A673 (cell line): Measurements from ENCODE around the gene GEMIN4. TPM values are rescaled to one million over a fixed set of nuclear protein-coding genes. Genes with fewer than 3 reads are reported as not detected.

Experiments used
- BruUV-seq: library from RNA; stranded (reverse); fragments of 400-500 nt; replicated peaks from 2 replicates; lab custom pipeline; 2021; lab: Mats Ljungman, UMichigan
- CTCF ChIA-PET: fragments of 300-600 bp; sonication (Branson Sonifier 250); formaldehyde crosslinking; loops from one replicate; lab custom pipeline; 2022; ENCODE audit warnings: antibody characterized with exemption; lab: Charles Lee
- POLR2A ChIA-PET: fragments of 300-600 bp; sonication (Branson Sonifier 250); formaldehyde crosslinking; loops from one replicate; lab custom pipeline; 2022; ENCODE audit warnings: antibody characterized with exemption; ENCODE audit not compliant: low non-redundant PET; lab: Charles Lee
- DNase-seq: peaks from one replicate; pipeline ENCODE4 v3.0.0-alpha.2; 2015; ENCODE audit warnings: low spot score
- H3K27ac ChIP-seq: fragments of 200-600 bp; sonication (generic); 2 replicates; pipeline ENCODE4 v1.5.1; 2016; ENCODE audit warnings: mixed run types, low read depth, mild to moderate bottlenecking, mixed read lengths, antibody characterized with exemption, low read length; ENCODE audit not compliant: poor library complexity, severe bottlenecking
- H3K27me3 ChIP-seq: fragments of 200-600 bp; sonication (generic); replicated peaks from 2 replicates; pipeline ENCODE4 v1.6.1; 2017; ENCODE audit warnings: mixed run types, low read depth, mild to moderate bottlenecking, mixed read lengths, antibody characterized with exemption, low read length; ENCODE audit not compliant: insufficient read depth, poor library complexity
- H3K36me3 ChIP-seq: fragments of 200-600 bp; sonication (generic); 2 replicates; pipeline ENCODE4 v1.6.1; 2016; ENCODE audit warnings: mixed run types, mild to moderate bottlenecking, mixed read lengths, antibody characterized with exemption, low read length; ENCODE audit not compliant: insufficient read depth, poor library complexity, severe bottlenecking
- H3K4me1 ChIP-seq: fragments of 200-600 bp; sonication (generic); 2 replicates; pipeline ENCODE4 v1.6.1; 2017; ENCODE audit warnings: mixed run types, mild to moderate bottlenecking, mixed read lengths, antibody characterized with exemption, low read length; ENCODE audit not compliant: insufficient read depth, poor library complexity, severe bottlenecking
- H3K4me3 ChIP-seq: fragments of 200-600 bp; sonication (generic); 2 replicates; pipeline ENCODE4 v1.5.1; 2016; ENCODE audit warnings: low read depth, mixed run types, mild to moderate bottlenecking, mixed read lengths, low read length; ENCODE audit not compliant: poor library complexity, severe bottlenecking
- H3K9me3 ChIP-seq: fragments of 200-600 bp; sonication (generic); 2 replicates; pipeline ENCODE4 v1.6.1; 2016; ENCODE audit warnings: mixed run types, low read depth, mild to moderate bottlenecking, mixed read lengths, antibody characterized with exemption, low read length; ENCODE audit not compliant: poor library complexity, severe bottlenecking
- CTCF ChIP-seq: fragments of 300-800, 200-600 bp; sonication (generic); conservative IDR thresholded peaks from 2 replicates; pipeline ENCODE4 v1.5.1; 2017; ENCODE audit warnings: low read depth, mild to moderate bottlenecking, antibody characterized with exemption, low read length, moderate library complexity, mixed read lengths
- EZH2 ChIP-seq: fragments of 200-600 bp; sonication (generic); IDR thresholded peaks from 2 replicates; pipeline ENCODE4 v1.6.1; 2017; ENCODE audit warnings: borderline replicate concordance, low read depth, mild to moderate bottlenecking, mixed read lengths, antibody characterized with exemption, low read length; ENCODE audit not compliant: poor library complexity, severe bottlenecking
- intact Hi-C: fragments of 100-400 bp; cut with micrococcal nuclease; formaldehyde crosslinking; loops from one replicate; pipeline ENCODE4 v1.10.0; 2022; ENCODE audit not compliant: unreplicated experiment
- total RNA-seq: library from RNA; stranded (reverse); gene quantifications from 2 replicates; pipeline ENCODE4 v1.2.3, GENCODE V29; 2021

GEMIN4 gene
- total RNA-seq, 1 experiment from 2014 or later = 58.7 TPM

- CTCF ChIA-PET = interaction anchor here (1.1 kb wide), 1 partner anchor 182 kb away, joined by 3 read pairs; no protein-coding TSS in a partner anchor
- Histone ChIP-seq H3K27me3 (peaks cover 12% of the 10 kb centered on the region), H3K4me1 (peaks cover 4% of the 10 kb centered on the region), H3K9me3 (no peaks in the 10 kb centered on the region), H3K36me3 (no peaks in the 10 kb centered on the region), H3K27ac (no peak overlapping the region), H3K4me3 (no peak overlapping the region)
- TF ChIP-seq CTCF (no peak), EZH2 (no peak)
- POLR2A ChIA-PET = no interaction called here
- no TSS peak for BruUV-seq
- intact Hi-C loops = loop anchor here (5.0 kb wide), 1 partner anchor 198 kb away; the partner anchor contains the start of gene TIMM22
- no peak for DNase-seq
Measured at GRCh38 chr17:799261-799660, 47.2 kb upstream of the GEMIN4 start.

GRCh38 chr17:798246-798645 is 46.2 kb upstream of the GEMIN4 start:
- Histone ChIP-seq H3K27me3 (peaks cover 3% of the 10 kb centered on the region), H3K36me3 (no peaks in the 10 kb centered on the region), H3K4me1 (peaks cover 4% of the 10 kb centered on the region), H3K4me3 (no peak overlapping the region), H3K9me3 (no peaks in the 10 kb centered on the region), H3K27ac (no peak overlapping the region)
- POLR2A ChIA-PET = no interaction called here
- TF ChIP-seq CTCF = no peak
- TF ChIP-seq EZH2 = no peak
- CTCF ChIA-PET = interaction anchor here (1.1 to 1.2 kb wide), 2 partner anchors 183 kb away, joined by 3 to 4 read pairs; no protein-coding TSS in a partner anchor
- DNase-seq = no peak
- intact Hi-C loops = loop anchor here (5.0 kb wide), 1 partner anchor 199 kb away; the partner anchor contains the start of gene TIMM22
- BruUV-seq = no TSS peak

GRCh38 chr17:797236-797840 is 45.3 kb upstream of the GEMIN4 start:
- H3K4me1 ChIP-seq = peaks cover 4% of the 10 kb centered on the region
- POLR2A ChIA-PET = no interaction called here
- H3K9me3 ChIP-seq = no peaks in the 10 kb centered on the region
- H3K4me3 ChIP-seq = no peak overlapping the region
- H3K36me3 ChIP-seq = peaks cover 2% of the 10 kb centered on the region
- intact Hi-C loops = loop anchor here (5.0 kb wide), 1 partner anchor 200 kb away; the partner anchor contains the start of gene TIMM22
- no peak for DNase-seq
- no peak overlapping the region for H3K27ac ChIP-seq
- no peaks in the 10 kb centered on the region for H3K27me3 ChIP-seq
- TF ChIP-seq EZH2 (no peak), CTCF (no peak)
- BruUV-seq = no TSS peak
- CTCF ChIA-PET = interaction anchor here (0.5 to 1.2 kb wide), 3 partner anchors 78 to 192 kb away, joined by 4 to 7 read pairs (median 4); no protein-coding TSS in a partner anchor
